Thoracic aorta (tissue), 2 donors: Measurements from ENCODE around the gene CHST11. TPM values are rescaled to one million over a fixed set of nuclear protein-coding genes. Genes with fewer than 3 reads are reported as not detected.

Experiments used
- ATAC-seq: fragments of 150-250 bp; one replicate; pipeline ENCODE4 v1.8.0; 2017; ENCODE audit warnings: low read depth; ENCODE audit not compliant: insufficient number of reproducible peaks, low FRiP score
- DNase-seq: peaks from one replicate; pipeline ENCODE4 v3.0.0-alpha.2; 2020; ENCODE audit warnings: low spot score
- H3K27ac ChIP-seq, 2 donors: fragments of 200-600 bp; sonication (generic); 1 replicate in 1 of 2; 2 replicates in 1 of 2; pipeline ENCODE4 v1.5.1; 2016; ENCODE audit warnings: mild to moderate bottlenecking in 2 of 2, moderate library complexity in 2 of 2
- H3K27me3 ChIP-seq: fragments of 200-600 bp; sonication (generic); replicated peaks from 2 replicates; pipeline ENCODE4 v1.6.0; 2016; ENCODE audit warnings: mild to moderate bottlenecking; ENCODE audit not compliant: insufficient read depth
- H3K36me3 ChIP-seq: fragments of 200-600 bp; sonication (generic); one replicate; pipeline ENCODE4 v1.5.1; 2016
- H3K4me1 ChIP-seq, 2 donors: fragments of 200-600 bp; sonication (generic); 1 replicate in 1 of 2; 2 replicates in 1 of 2; pipeline versions ENCODE4 v1.5.1 to v1.6.0; 2016; ENCODE audit warnings: low read depth in 2 of 2, mild to moderate bottlenecking in 1 of 2; ENCODE audit not compliant: control insufficient read depth in 1 of 2
- H3K4me3 ChIP-seq: fragments of 200-600 bp; sonication (generic); 2 replicates; pipeline ENCODE4 v1.5.1; 2016; ENCODE audit warnings: mild to moderate bottlenecking
- H3K9me3 ChIP-seq: fragments of 200-600 bp; sonication (generic); 2 replicates; pipeline ENCODE4 v1.5.1; 2016
- CTCF ChIP-seq: fragments of 200-600 bp; sonication (generic); IDR thresholded peaks from one replicate; pipeline ENCODE4 v1.5.1; 2019; ENCODE audit warnings: antibody characterized with exemption
- total RNA-seq, 2 donors: library from RNA; depleted of rRNA; stranded (reverse); fragments of >200 nt; gene quantifications; one replicate each; pipeline versions ENCODE4 v1.1.0 to v1.2.3, GENCODE V29; 2016

CHST11 gene
- total RNA-seq, 2 donors from 2014 or later = 41.9 to 79.3 TPM

DNA sequence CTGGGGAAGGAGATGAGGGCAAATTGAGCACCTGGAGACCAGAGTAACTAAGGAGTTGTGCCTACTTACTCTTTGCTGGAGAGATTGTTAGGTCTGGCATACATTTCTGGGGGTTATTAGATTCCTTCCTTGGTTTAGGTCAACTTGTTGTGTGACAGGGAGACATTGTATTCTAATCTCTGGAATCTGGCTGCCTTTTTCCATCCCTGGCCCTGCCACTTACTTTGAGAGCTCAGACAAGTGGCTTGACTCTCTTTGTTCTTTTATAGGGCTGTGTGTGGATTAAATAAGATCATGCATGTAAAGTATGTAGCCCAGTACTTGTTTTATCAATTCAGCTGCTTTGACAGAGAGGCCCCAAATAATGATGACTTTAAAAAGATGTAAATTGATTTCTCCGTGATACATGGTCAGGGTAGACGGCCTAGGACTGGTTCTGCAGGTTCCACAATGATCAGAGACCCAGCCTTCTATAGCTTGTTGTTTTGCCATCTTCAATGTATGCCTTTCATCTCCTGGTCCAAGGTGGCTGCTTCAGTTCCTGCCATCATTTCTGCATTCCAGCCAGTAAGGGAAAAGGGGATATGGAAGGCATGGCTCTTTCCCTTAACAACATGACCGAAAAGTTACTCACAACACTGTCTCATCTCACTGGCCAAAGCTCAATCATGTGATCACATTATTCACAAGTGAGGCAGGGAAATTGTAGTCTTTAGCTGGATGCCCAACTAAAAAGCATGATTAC lies 72.6 kb downstream of the CHST11 start:
- ATAC-seq (no peak), DNase-seq (no peak)
- Histone ChIP-seq H3K27me3 (no peaks in the 10 kb centered on the region), H3K36me3 (no peaks in the 10 kb centered on the region), H3K4me1 (peaks cover 9 to 19% of the 10 kb centered on the region in 2 donors), H3K9me3 (no peaks in the 10 kb centered on the region), H3K4me3 (no peak overlapping the region), H3K27ac (no peak overlapping the region)
- TF ChIP-seq CTCF = no peak

- TF ChIP-seq CTCF = no peak
- no peak for DNase-seq
These were observed 75.9 kb downstream of the CHST11 start for GRCh38 chr12:104532636-104533035.

DNA sequence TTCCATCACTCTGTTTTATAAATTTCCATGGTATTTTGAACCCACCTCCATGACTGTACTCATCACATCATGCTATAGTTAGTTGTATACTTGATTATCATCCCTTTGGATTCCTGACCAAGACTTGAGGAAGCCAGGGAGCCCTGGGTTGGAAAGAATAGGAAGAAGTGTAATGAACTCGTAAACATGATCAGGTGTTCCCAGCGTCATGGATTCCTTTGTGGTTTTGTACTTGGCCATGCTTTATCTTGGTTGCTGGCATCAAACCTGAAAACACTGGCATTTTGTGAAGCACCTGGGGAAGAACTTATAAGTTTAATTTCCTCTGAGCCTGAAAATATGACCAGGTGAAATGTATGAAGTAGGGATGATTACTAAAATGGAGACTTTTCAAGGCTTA lies 76.4 kb downstream of the CHST11 start:
- no peak overlapping the region for H3K27ac ChIP-seq
- no peaks in the 10 kb centered on the region for H3K27me3 ChIP-seq
- H3K9me3 ChIP-seq = no peaks in the 10 kb centered on the region
- no peaks in the 10 kb centered on the region for H3K4me1 ChIP-seq
- H3K4me3 ChIP-seq = no peak overlapping the region
- no peak for DNase-seq
- ATAC-seq = no peak
- H3K36me3 ChIP-seq = no peaks in the 10 kb centered on the region
- TF ChIP-seq CTCF = no peak

More at GRCh38 chr12:104532636-104533035, 75.9 kb downstream of the CHST11 start:
- Histone ChIP-seq H3K4me3 (no peak overlapping the region), H3K27me3 (no peaks in the 10 kb centered on the region), H3K36me3 (no peaks in the 10 kb centered on the region), H3K9me3 (no peaks in the 10 kb centered on the region), H3K4me1 (no peaks in the 10 kb centered on the region), H3K27ac (no peak overlapping the region)
- no peak for ATAC-seq

DNA sequence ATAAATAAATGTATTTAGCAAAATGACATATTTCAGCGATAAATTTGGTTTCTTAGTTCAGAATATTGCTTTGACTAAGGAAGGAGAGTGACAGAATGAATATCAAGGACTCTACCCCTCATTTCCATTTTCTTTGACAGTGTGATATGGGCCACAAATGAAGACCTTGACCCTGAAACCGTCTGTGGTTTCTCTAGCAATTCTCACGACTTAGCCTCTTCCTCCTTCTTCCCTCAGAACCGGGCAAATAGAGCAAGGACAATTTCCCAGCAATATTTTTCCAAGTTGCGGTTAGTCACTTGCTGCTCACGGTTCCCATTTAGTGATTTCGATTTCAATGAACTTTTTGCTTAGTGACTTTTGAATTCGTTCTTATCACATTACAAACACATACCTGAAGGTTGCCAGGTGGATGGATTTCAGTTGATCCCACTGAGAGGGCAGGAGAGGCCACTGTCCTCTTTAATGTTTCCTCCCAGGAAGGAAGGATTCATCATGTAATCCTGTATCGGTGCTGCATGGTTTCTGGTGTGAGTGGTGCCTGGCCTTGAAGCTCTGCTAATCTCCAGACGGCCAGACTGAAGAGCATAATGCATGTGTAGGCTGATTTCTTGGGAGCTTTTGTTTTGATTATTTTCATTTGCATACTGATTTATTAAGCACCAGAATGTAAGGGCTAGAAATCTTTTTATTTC lies 77.6 kb downstream of the CHST11 start:
- H3K27me3 ChIP-seq = no peaks in the 10 kb centered on the region
- H3K36me3 ChIP-seq = no peaks in the 10 kb centered on the region
- no peaks in the 10 kb centered on the region for H3K4me1 ChIP-seq
- H3K27ac ChIP-seq = no peak overlapping the region
- no peak for ATAC-seq
- H3K9me3 ChIP-seq = no peaks in the 10 kb centered on the region
- no peak for DNase-seq
- no peak for TF ChIP-seq CTCF
- no peak overlapping the region for H3K4me3 ChIP-seq

- no peak overlapping the region for H3K27ac ChIP-seq
- no peaks in the 10 kb centered on the region for H3K9me3 ChIP-seq
- DNase-seq (no peak), ATAC-seq (no peak)
- no peaks in the 10 kb centered on the region for H3K36me3 ChIP-seq
- TF ChIP-seq CTCF = no peak
- H3K4me3 ChIP-seq = no peak overlapping the region
- H3K27me3 ChIP-seq = no peaks in the 10 kb centered on the region
- no peaks in the 10 kb centered on the region for H3K4me1 ChIP-seq
These were observed 78.1 kb downstream of the CHST11 start for GRCh38 chr12:104534857-104535248.
